A549 (cell line): ENCODE measurements around the gene MPI.

Experiments used
- BHLHE40 ChIP-seq: IDR thresholded peaks from 2 replicates; pipeline ENCODE4 v1.6.1; 2012; ENCODE audit warnings: low read depth, low read length, inconsistent platforms
- CTCF ChIP-seq: fragments of >200 bp; sonication (Bioruptor Twin); formaldehyde crosslinking; IDR thresholded peaks from 3 replicates; pipeline ENCODE4 v1.5.1; 2016
- JUN ChIP-seq, 2 experiments: fragments of >200 bp; sonication (Bioruptor Twin); formaldehyde crosslinking; IDR thresholded peaks; 2 replicates in 1 of 2; 3 replicates in 1 of 2; pipeline ENCODE4 v1.6.1; 2016 to 2017
- MAFK ChIP-seq: fragments of 450-650 bp; IDR thresholded peaks from 2 replicates; pipeline ENCODE4 v1.6.1; 2014; ENCODE audit not compliant: partially characterized antibody
- MAX ChIP-seq: IDR thresholded peaks from 2 replicates; pipeline ENCODE4 v1.6.1; 2012
- MAZ ChIP-seq: fragments of 150-350 bp; IDR thresholded peaks from 2 replicates; pipeline ENCODE4 v1.6.1; 2014; ENCODE audit warnings: antibody characterized with exemption, low read depth, low read length, borderline replicate concordance
- PBX3 ChIP-seq: IDR thresholded peaks from 2 replicates; pipeline ENCODE4 v1.6.1; 2012
- POLR2A ChIP-seq: IDR thresholded peaks from 2 replicates; pipeline ENCODE4 v1.6.1; 2012; ENCODE audit warnings: mild to moderate bottlenecking, low read length
- SMC3 ChIP-seq: fragments of >200 bp; sonication (Bioruptor Twin); formaldehyde crosslinking; IDR thresholded peaks from 3 replicates; pipeline ENCODE4 v1.6.1; 2018; ENCODE audit warnings: inconsistent platforms
- TF ChIP-seq, protein P1 (sequence below): fragments of 200-600 bp; sonication (generic); IDR thresholded peaks from 2 replicates; pipeline ENCODE4 v1.6.1; 2016; ENCODE audit warnings: antibody characterized with exemption, mild to moderate bottlenecking, moderate library complexity

DNA sequence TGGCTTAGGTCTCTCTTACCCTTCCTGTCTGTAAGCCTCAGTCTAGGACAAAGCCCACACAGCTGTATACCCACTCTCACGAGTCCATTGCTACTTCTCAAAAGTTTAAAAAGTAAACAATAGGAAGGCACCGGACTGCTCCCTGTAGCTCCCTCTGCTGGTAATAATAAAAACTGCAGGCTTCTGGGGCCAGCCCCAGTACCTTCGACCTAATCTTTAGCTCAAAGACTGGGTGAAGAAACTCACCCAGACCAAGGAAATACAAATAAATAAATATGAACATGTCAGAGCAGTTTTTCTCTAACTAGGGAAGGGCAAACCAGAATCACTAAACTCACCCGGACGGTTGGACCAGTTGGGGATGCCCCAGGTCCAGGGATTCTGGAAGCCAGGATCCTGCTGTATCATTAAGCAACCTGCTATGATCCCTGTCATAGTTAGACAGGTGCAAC lies 11.8 kb downstream of the MPI start:
- TF ChIP-seq CTCF (peak; percentile 97), SMC3 (peak; percentile 75), BHLHE40 (no peak), MAFK (no peak), MAX (no peak), POLR2A (no peak), PBX3 (no peak), JUN (IDR thresholded peaks at IDR 0.05) (no peak), MAZ (no peak)
- TF ChIP-seq, protein P1, sequence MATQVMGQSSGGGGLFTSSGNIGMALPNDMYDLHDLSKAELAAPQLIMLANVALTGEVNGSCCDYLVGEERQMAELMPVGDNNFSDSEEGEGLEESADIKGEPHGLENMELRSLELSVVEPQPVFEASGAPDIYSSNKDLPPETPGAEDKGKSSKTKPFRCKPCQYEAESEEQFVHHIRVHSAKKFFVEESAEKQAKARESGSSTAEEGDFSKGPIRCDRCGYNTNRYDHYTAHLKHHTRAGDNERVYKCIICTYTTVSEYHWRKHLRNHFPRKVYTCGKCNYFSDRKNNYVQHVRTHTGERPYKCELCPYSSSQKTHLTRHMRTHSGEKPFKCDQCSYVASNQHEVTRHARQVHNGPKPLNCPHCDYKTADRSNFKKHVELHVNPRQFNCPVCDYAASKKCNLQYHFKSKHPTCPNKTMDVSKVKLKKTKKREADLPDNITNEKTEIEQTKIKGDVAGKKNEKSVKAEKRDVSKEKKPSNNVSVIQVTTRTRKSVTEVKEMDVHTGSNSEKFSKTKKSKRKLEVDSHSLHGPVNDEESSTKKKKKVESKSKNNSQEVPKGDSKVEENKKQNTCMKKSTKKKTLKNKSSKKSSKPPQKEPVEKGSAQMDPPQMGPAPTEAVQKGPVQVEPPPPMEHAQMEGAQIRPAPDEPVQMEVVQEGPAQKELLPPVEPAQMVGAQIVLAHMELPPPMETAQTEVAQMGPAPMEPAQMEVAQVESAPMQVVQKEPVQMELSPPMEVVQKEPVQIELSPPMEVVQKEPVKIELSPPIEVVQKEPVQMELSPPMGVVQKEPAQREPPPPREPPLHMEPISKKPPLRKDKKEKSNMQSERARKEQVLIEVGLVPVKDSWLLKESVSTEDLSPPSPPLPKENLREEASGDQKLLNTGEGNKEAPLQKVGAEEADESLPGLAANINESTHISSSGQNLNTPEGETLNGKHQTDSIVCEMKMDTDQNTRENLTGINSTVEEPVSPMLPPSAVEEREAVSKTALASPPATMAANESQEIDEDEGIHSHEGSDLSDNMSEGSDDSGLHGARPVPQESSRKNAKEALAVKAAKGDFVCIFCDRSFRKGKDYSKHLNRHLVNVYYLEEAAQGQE, result no peak
